ENCODE results near the gene PRUNE2.
"Not testable (repeated sequence)": the region's sequence is repeated elsewhere in the genome, so short reads cannot be mapped to it uniquely, and the experiment has no call there.

The PRUNE2 gene

DNA sequence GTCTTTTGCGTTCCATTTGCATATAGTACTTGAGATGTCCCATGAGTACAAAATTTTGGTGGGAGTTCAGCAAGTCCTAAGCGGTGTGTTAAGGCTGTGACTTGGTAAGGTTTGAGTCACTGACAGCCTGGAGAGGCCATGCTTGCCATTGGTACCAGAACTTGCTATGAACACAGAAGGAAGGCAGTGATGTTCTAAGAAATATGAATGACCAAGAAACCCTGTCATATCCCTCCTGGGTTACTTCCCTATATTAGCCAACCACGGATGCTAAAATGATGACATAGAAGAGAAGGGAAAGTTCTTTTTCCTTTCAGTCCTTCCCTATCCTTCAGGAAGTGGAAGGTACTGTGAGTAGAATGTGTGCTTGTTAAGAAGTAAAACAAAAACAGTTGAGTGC is 310.3 kb downstream of the PRUNE2 start:
- TF ChIP-seq EZH2phosphoT487 (conservative IDR thresholded peaks at IDR 0.05; ENCODE audit: low read length): no peak
- TF ChIP-seq, protein P1, sequence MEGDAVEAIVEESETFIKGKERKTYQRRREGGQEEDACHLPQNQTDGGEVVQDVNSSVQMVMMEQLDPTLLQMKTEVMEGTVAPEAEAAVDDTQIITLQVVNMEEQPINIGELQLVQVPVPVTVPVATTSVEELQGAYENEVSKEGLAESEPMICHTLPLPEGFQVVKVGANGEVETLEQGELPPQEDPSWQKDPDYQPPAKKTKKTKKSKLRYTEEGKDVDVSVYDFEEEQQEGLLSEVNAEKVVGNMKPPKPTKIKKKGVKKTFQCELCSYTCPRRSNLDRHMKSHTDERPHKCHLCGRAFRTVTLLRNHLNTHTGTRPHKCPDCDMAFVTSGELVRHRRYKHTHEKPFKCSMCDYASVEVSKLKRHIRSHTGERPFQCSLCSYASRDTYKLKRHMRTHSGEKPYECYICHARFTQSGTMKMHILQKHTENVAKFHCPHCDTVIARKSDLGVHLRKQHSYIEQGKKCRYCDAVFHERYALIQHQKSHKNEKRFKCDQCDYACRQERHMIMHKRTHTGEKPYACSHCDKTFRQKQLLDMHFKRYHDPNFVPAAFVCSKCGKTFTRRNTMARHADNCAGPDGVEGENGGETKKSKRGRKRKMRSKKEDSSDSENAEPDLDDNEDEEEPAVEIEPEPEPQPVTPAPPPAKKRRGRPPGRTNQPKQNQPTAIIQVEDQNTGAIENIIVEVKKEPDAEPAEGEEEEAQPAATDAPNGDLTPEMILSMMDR (IDR thresholded peaks at IDR 0.05; ENCODE audit: insufficient read depth, low read length, poor library complexity, severe bottlenecking): no peak
- no peak overlapping the region for H3K9ac ChIP-seq (ENCODE audit: low read length)
- H2AFZ ChIP-seq (ENCODE audit: low read depth, low read length, severe bottlenecking): no peak overlapping the region
- H3K27ac ChIP-seq (ENCODE audit: low read depth, low read length): no peak overlapping the region
- H3K79me2 ChIP-seq (ENCODE audit: insufficient read depth, low read length): no peaks in the 10 kb centered on the region
- H3F3A ChIP-seq (ENCODE audit: insufficient read depth): no peaks in the 10 kb centered on the region
- H3K36me3 ChIP-seq (ENCODE audit: low read length): no peaks in the 10 kb centered on the region
- H3K4me2 ChIP-seq (ENCODE audit: low read depth, low read length, poor library complexity, severe bottlenecking): no peak overlapping the region
- H3K9me2 ChIP-seq (replicated peaks; ENCODE audit: insufficient read depth, low read length): no peaks in the 10 kb centered on the region
- H3K27me3 ChIP-seq (ENCODE audit: low read length): no peaks in the 10 kb centered on the region
- no peaks in the 10 kb centered on the region for H3K9me3 ChIP-seq (ENCODE audit: insufficient read depth, low read length)
- H4K20me1 ChIP-seq (ENCODE audit: low read depth, low read length): no peaks in the 10 kb centered on the region
- no peak overlapping the region for H3K4me3 ChIP-seq (ENCODE audit: insufficient read depth, low read length, poor library complexity, severe bottlenecking)

DNA sequence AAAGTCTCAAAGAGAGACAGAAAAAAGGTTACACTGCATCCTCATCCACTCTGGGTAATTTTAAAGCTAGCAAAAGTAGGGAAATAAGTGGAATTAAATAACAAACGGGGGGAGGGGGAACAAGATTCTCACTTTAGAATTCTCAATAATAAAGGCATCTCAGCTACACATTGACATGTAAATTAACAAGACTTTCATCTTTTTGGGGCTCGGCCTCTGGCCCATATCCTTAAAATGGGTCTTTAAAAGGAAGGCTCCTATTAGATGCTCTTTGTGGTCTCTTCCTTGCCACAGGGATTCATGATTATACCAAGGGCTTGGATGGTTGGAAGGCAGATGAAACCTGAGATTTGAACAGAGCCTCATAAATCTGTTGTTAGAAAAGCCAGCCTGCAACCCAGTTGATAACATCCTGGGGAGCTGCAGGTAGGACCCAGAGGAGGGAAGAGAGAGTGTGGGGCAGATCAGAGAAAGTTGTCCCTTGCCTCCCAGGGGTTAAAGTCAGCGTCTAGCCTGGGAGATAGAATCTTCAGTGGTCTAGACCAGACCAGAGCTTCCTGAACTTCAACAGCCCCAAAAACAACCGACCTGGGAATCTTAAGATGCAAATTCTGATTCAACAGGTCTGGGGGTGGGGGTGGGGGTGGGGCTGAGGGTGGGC is 311.0 kb downstream of the PRUNE2 start:
- Histone ChIP-seq H3K4me3 (ENCODE audit: insufficient read depth, low read length, poor library complexity, severe bottlenecking) (no peak overlapping the region), H3K27me3 (ENCODE audit: low read length) (no peaks in the 10 kb centered on the region), H3K36me3 (ENCODE audit: low read length) (no peaks in the 10 kb centered on the region), H3K9me3 (ENCODE audit: insufficient read depth, low read length) (no peaks in the 10 kb centered on the region), H3K4me2 (ENCODE audit: low read depth, low read length, poor library complexity, severe bottlenecking) (no peak overlapping the region), H3K9ac (ENCODE audit: low read length) (no peak overlapping the region), H3F3A (ENCODE audit: insufficient read depth) (no peaks in the 10 kb centered on the region), H3K9me2 (replicated peaks; ENCODE audit: insufficient read depth, low read length) (no peaks in the 10 kb centered on the region), H2AFZ (ENCODE audit: low read depth, low read length, severe bottlenecking) (no peak overlapping the region), H4K20me1 (ENCODE audit: low read depth, low read length) (no peaks in the 10 kb centered on the region), H3K27ac (ENCODE audit: low read depth, low read length) (no peak overlapping the region), H3K79me2 (ENCODE audit: insufficient read depth, low read length) (no peaks in the 10 kb centered on the region)
- TF ChIP-seq EZH2phosphoT487 (conservative IDR thresholded peaks at IDR 0.05; ENCODE audit: low read length): no peak
- TF ChIP-seq, protein P1 (IDR thresholded peaks at IDR 0.05; ENCODE audit: insufficient read depth, low read length, poor library complexity, severe bottlenecking): no peak

DNA sequence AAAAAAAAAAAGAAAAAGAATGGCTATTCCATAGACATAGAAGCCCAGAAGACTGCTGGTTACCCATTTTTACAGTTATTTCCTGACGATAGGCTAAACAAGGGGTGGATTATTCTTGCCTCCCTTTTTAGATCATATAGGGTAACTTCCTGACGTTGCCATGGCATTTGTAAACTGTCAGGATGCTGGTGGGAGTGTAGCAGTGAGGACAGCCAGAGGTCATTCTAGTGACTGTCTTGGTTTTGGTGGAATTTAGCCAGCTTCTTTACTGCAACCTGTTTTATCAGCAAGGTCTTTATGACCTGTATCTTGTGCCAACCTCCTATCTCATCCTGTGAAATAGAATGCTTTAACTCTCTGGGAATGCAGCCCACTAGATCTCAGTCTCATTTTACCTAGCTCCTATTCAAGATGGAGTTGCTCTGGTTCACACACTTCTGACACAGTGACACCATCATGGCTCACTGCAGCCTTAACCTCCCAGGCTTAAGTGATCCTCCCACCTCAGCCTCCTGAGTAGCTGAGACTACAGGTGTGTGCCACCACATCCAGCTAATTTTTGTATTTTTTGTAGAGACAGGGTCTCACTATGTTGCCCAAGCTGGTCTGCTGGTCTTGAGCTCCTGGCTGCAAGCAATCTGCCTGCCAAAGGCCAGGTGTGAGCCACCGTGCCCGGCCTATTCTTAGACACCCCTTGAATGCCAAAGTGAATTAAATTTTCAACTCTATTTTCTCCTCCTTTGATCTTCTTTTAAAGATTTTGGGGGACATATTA is 311.8 kb downstream of the PRUNE2 start:
- H3F3A ChIP-seq (ENCODE audit: insufficient read depth); H3K9ac ChIP-seq (ENCODE audit: low read length); H3K9me2 ChIP-seq (replicated peaks; ENCODE audit: insufficient read depth, low read length); H3K9me3 ChIP-seq (ENCODE audit: insufficient read depth, low read length); H3K4me3 ChIP-seq (ENCODE audit: insufficient read depth, low read length, poor library complexity, severe bottlenecking); H2AFZ ChIP-seq (ENCODE audit: low read depth, low read length, severe bottlenecking); H3K36me3 ChIP-seq (ENCODE audit: low read length); H3K4me2 ChIP-seq (ENCODE audit: low read depth, low read length, poor library complexity, severe bottlenecking); H3K27ac ChIP-seq (ENCODE audit: low read depth, low read length); H4K20me1 ChIP-seq (ENCODE audit: low read depth, low read length); H3K79me2 ChIP-seq (ENCODE audit: insufficient read depth, low read length); H3K27me3 ChIP-seq (ENCODE audit: low read length): not testable (repeated sequence)

DNA sequence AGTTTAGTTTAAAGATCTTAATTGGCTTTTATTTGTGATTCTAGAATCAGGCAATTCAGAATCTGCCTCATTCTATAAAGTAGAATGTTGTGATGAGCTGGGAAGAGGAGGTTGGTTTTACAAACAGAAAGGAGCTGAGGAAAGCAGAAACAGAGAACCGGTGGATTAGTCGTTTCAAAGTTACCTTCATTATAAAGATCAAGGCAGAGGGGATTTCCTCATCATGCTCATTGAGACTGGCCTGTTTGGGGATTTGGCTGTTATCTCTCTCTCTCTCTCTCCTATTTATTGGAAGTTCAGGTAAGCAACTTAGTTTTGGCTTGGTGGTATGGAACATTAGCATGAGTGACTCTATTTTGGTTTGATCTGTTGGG is 313.0 kb downstream of the PRUNE2 start:
- H3K9me3 ChIP-seq (ENCODE audit: insufficient read depth, low read length): no peaks in the 10 kb centered on the region
- no peaks in the 10 kb centered on the region for H3K9me2 ChIP-seq (replicated peaks; ENCODE audit: insufficient read depth, low read length)
- no peak overlapping the region for H3K4me3 ChIP-seq (ENCODE audit: insufficient read depth, low read length, poor library complexity, severe bottlenecking)
- no peak overlapping the region for H3K4me2 ChIP-seq (ENCODE audit: low read depth, low read length, poor library complexity, severe bottlenecking)
- H4K20me1 ChIP-seq (ENCODE audit: low read depth, low read length): no peaks in the 10 kb centered on the region
- TF ChIP-seq, protein P1 (IDR thresholded peaks at IDR 0.05; ENCODE audit: insufficient read depth, low read length, poor library complexity, severe bottlenecking): no peak
- H3F3A ChIP-seq (ENCODE audit: insufficient read depth): no peaks in the 10 kb centered on the region
- no peaks in the 10 kb centered on the region for H3K36me3 ChIP-seq (ENCODE audit: low read length)
- no peak overlapping the region for H3K9ac ChIP-seq (ENCODE audit: low read length)
- no peak overlapping the region for H2AFZ ChIP-seq (ENCODE audit: low read depth, low read length, severe bottlenecking)
- no peak overlapping the region for H3K27ac ChIP-seq (ENCODE audit: low read depth, low read length)
- H3K27me3 ChIP-seq (ENCODE audit: low read length): no peaks in the 10 kb centered on the region
- no peaks in the 10 kb centered on the region for H3K79me2 ChIP-seq (ENCODE audit: insufficient read depth, low read length)
